K562 (cell line): ENCODE measurements around the gene GADL1. TPM values are rescaled to one million over a fixed set of nuclear protein-coding genes. Genes with fewer than 3 reads are reported as not detected.
A peak's percentile ranks its signal among the peaks of the same experiment; 100 is the strongest.

Experiments used
- CTCF ChIP-seq, 3 experiments: IDR thresholded peaks in 2 of 3; conservative IDR thresholded peaks in 1 of 3; 2 replicates each; pipeline ENCODE4 v1.5.1; 2011 to 2012; ENCODE audit warnings: low read length in 3 of 3, mild to moderate bottlenecking in 3 of 3, control low read depth in 2 of 3, improper control_type of control experiment in 1 of 3, inconsistent platforms in 1 of 3, low read depth in 1 of 3, mixed read lengths in 1 of 3, moderate library complexity in 1 of 3; ENCODE audit not compliant: insufficient read depth in 2 of 3
- NFE2L1 ChIP-seq: fragments of 450-650 bp; IDR thresholded peaks from 2 replicates; pipeline ENCODE4 v1.6.1; 2016; ENCODE audit warnings: missing genetic modification characterization, low read depth, mild to moderate bottlenecking, missing compliant biosample characterization, moderate library complexity, borderline replicate concordance
- SMC3 ChIP-seq: conservative IDR thresholded peaks from 2 replicates; pipeline ENCODE4 v1.6.1; 2011; ENCODE audit warnings: low read depth, low read length, improper control_type of control experiment; ENCODE audit not compliant: insufficient read depth
- ZC3H8 ChIP-seq: fragments of 450-650 bp; IDR thresholded peaks from 2 replicates; pipeline ENCODE4 v1.6.1; 2017
- ZMIZ1 ChIP-seq, 2 experiments: fragments of 150-350 bp in 1 of 2; IDR thresholded peaks; 2 replicates each; pipeline ENCODE4 v1.6.1; 2012 to 2016; ENCODE audit warnings: low read depth in 2 of 2, low read length in 2 of 2, mild to moderate bottlenecking in 1 of 2, moderate library complexity in 1 of 2
- ZNF407 ChIP-seq: fragments of 450-650 bp; IDR thresholded peaks from 2 replicates; pipeline ENCODE4 v1.6.1; 2016; ENCODE audit warnings: low read depth
- polyA plus RNA-seq, 8 experiments: library from polyadenylated mRNA; depleted of rRNA in 4 of 8; stranded (reverse) in 5 of 8; unstranded in 3 of 8; fragments of >200 nt; fragmentation: Nextera tagmentation in 2 of 8; fragmentation: Illumina TruSeq in 1 of 8; extraction: Ambion mirVana in 2 of 8; extraction: Trizol in 1 of 8; gene quantifications; 2 replicates each; pipeline versions ENCODE4 v1.2.1 to v1.2.3, GENCODE V29; 2011 to 2014; ENCODE audit warnings: inconsistent platforms in 1 of 8, missing spikeins in 1 of 8
- total RNA-seq, 7 experiments: library from RNA; depleted of rRNA in 6 of 7; stranded (reverse); fragments of >200 nt in 6 of 7; fragmentation: Illumina TruSeq in 2 of 7; extraction: Trizol in 2 of 7; gene quantifications; 2 replicates each; pipeline versions ENCODE4 v1.2.1 to v1.2.3, GENCODE V29; 2011 to 2021; ENCODE audit warnings: low replicate concordance in 1 of 7

The GADL1 gene
- total and polyA plus RNA-seq, 9 of the 15 experiments (the other 6 are each of a cell fraction or from before 2014, with no cell fraction given) = 0.07 TPM; not detected in 8

- TF ChIP-seq CTCF (IDR thresholded peaks at IDR 0.05 in 2 of 3, conservative IDR thresholded peaks at IDR 0.05 in 1 of 3; ENCODE audit: insufficient read depth in 2 of 3, low read depth in 1 of 3, low read length in 3 of 3) = peak in 2 of 3 experiments; percentile 46 to 54; a peak in 4 of 6 replicates
- no peak for TF ChIP-seq ZMIZ1 (IDR thresholded peaks at IDR 0.05; ENCODE audit: low read depth in 2 of 2, low read length in 2 of 2)
- no peak for TF ChIP-seq ZC3H8
- 0 out of 2 replicates have a peak, but pooled peaks have one; percentile 24 for TF ChIP-seq SMC3
- TF ChIP-seq NFE2L1 (tag) = no peak
- no peak for TF ChIP-seq ZNF407
Measured at GRCh38 chr3:30693470-30694120, 200.9 kb downstream of the GADL1 start (continued).
